Measurements from ENCODE around the gene NPTXR. TPM values are rescaled to one million over a fixed set of nuclear protein-coding genes. Genes with fewer than 3 reads are reported as not detected.

NPTXR gene
- total and polyA plus RNA-seq, 2 of the 4 experiments (the other 2 are of a cell fraction): 0.36 to 2.2 TPM

- no peak for TF ChIP-seq BHLHE40 (IDR thresholded peaks at IDR 0.05; ENCODE audit: low read depth, low read length)
Observed at GRCh38 chr22:38802671-38803121, 41.1 kb downstream of the NPTXR start (continued).

DNA sequence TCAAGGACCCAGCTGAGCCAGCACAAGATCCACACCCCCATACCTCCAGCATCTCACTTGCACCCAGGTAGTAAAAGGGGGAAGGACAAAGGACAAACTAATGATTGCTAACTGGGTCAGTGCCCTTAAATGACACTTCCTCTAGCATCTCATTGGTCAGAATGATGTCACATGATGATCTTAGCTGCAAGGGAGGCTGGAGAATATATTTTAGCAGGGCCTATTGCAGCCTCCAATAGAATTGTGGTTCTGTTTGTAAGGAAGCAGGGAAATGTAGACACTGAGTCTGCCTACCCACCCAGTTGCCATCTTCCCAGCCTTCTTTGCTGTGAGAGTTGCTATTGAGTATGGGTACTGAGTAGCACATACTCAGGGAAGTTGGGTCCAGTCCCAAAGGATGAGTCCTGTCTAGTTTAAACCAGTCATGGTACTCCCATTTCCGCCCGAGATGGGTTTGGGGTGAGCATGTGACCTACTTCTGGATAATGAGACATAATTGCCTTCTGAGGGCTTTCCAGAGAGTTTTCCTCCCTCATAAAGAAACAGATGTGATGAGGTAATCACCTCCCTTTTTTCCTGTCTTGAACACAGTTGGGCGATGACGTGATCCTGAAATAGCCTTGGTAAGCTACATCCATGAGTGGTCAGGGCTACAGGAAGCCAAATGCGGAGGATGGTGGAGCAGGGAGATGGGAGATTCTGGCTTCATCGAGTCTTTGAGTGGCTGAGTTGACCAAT, 44.4 kb downstream of the NPTXR start:
- peaks cover 10% of the 10 kb centered on the region for H3K27me3 ChIP-seq (ENCODE audit: control insufficient read depth, insufficient read depth, low read length)
- H3K9ac ChIP-seq (ENCODE audit: low read depth, low read length): no peak overlapping the region
- no peak overlapping the region for H4K8ac ChIP-seq (ENCODE audit: low read depth in 2 of 2, low read length in 2 of 2)
- H3K4me2 ChIP-seq (ENCODE audit: low read depth, low read length): no peak overlapping the region
- H3K18ac ChIP-seq (ENCODE audit: low read depth, low read length): no peak overlapping the region
- no peaks in the 10 kb centered on the region for H3K79me1 ChIP-seq (ENCODE audit: low read depth in 1 of 2, low read length in 2 of 2)
- no peak overlapping the region for H3K4me3 ChIP-seq (ENCODE audit: insufficient read depth, low read depth, low read length)
- no TSS peak for BruUV-seq (replicated peaks)
- no peak overlapping the region for H2BK15ac ChIP-seq (ENCODE audit: low read depth, low read length)
- H3K56ac ChIP-seq (ENCODE audit: extremely low read depth, insufficient read depth, low read length): no peak overlapping the region
- H4K91ac ChIP-seq (ENCODE audit: insufficient read depth, low read depth, low read length): no peak overlapping the region
- H2AFZ ChIP-seq (replicated peaks; ENCODE audit: low read length, poor library complexity): peak overlapping the region; percentile 63
- no peaks in the 10 kb centered on the region for H3K9me1 ChIP-seq (ENCODE audit: insufficient read depth, low read length)
- peaks cover 4% of the 10 kb centered on the region; the same call in 1 of the 2 replicates for H3K9me3 ChIP-seq (ENCODE audit: control insufficient read depth, insufficient read depth, low read length)
- POLR2A ChIA-PET (ENCODE audit: unreplicated experiment): no interaction called here
- H2BK120ac ChIP-seq (ENCODE audit: low read depth, low read length): no peak overlapping the region
- intact Hi-C loops (cut with micrococcal nuclease) (no loop called here), in situ Hi-C loops (cut with MboI; ENCODE audit: low sequenced_read_pairs) (no loop called here), dilution Hi-C loops (cut with HindIII; ENCODE audit: low sequenced_read_pairs, unreplicated experiment) (no loop called here)
- H3K36me3 ChIP-seq (ENCODE audit: control insufficient read depth, insufficient read depth, low read length): no peaks in the 10 kb centered on the region
- no peaks in the 10 kb centered on the region for H4K20me1 ChIP-seq (ENCODE audit: insufficient read depth, low read length)
- H2BK5ac ChIP-seq (ENCODE audit: low read depth, low read length, poor library complexity, severe bottlenecking): no peak overlapping the region
- no peak overlapping the region for H3K27ac ChIP-seq (ENCODE audit: insufficient read depth, low read length)
- CTCF ChIA-PET: no interaction called here
- H4K5ac ChIP-seq (ENCODE audit: low read depth, low read length): no peak overlapping the region
- H3K23ac ChIP-seq (ENCODE audit: low read depth, low read length): no peak overlapping the region
- ATAC-seq (ENCODE audit: low read depth) (no peak), DNase-seq (peak; percentile 37)
- 60% methylated on average over 2 of the region's 6 CpGs; no CpG with 5 or more reads in 1 of the 2 experiments for WGBS, 2 experiments (ENCODE audit: extremely low coverage in 2 of 2, insufficient read length in 1 of 2)
- no peak overlapping the region for H2AK5ac ChIP-seq (ENCODE audit: low read depth, low read length)
- no peak overlapping the region for H3K14ac ChIP-seq (replicated peaks; ENCODE audit: low read depth, low read length)
- H3K4me1 ChIP-seq (ENCODE audit: control insufficient read depth, insufficient read depth, low read length): 0 out of 2 replicates have a peak, but pooled peaks cover 2% of the 10 kb centered on the region
- TF ChIP-seq NFE2L2 (IDR thresholded peaks at IDR 0.05; ENCODE audit: low read depth, low read length): no peak
- no peak for TF ChIP-seq POLR2A (IDR thresholded peaks at IDR 0.05; ENCODE audit: low read depth, low read length)
- no peak for TF ChIP-seq CTCF (conservative IDR thresholded peaks at IDR 0.05; ENCODE audit: low read depth, low read length)
- TF ChIP-seq MAZ (IDR thresholded peaks at IDR 0.05; ENCODE audit: borderline replicate concordance, low read depth, low read length): no peak
- no peak for TF ChIP-seq RFX5 (IDR thresholded peaks at IDR 0.05; ENCODE audit: low read depth, low read length)
- no peak for TF ChIP-seq CEBPB (IDR thresholded peaks at IDR 0.05; ENCODE audit: low read depth, low read length)
- no peak for TF ChIP-seq BHLHE40 (IDR thresholded peaks at IDR 0.05; ENCODE audit: low read depth, low read length)
- H2BK20ac ChIP-seq (ENCODE audit: low read depth, low read length): no peak overlapping the region
- no peak overlapping the region for H2AK9ac ChIP-seq (replicated peaks; ENCODE audit: low read depth, low read length, poor library complexity)
- H3K4ac ChIP-seq (ENCODE audit: low read depth, low read length): no peak overlapping the region

Measured in IMR-90 (cell line).